Mucosa of descending colon (tissue), 3 donors: ENCODE measurements around the gene NDUFV1. TPM values are rescaled to one million over a fixed set of nuclear protein-coding genes. Genes with fewer than 3 reads are reported as not detected.
"Not testable (repeated sequence)": the region's sequence is repeated elsewhere in the genome, so short reads cannot be mapped to it uniquely, and the experiment has no call there.

Experiments
- ATAC-seq: fragments of 200-7000 bp; cut with Tn5 transposase; one replicate; pipeline ENCODE4 v1.9.1; 2020; ENCODE audit warnings: mild to moderate bottlenecking, moderate library complexity
- DNase-seq, 3 donors: peaks; one replicate each; pipeline ENCODE4 v3.0.0-alpha.2; 2020
- H3K36me3 ChIP-seq: fragments of 200-600 bp; one replicate; pipeline ENCODE4 v1.8.0; 2021; ENCODE audit warnings: low read depth, mild to moderate bottlenecking
- H3K4me1 ChIP-seq: fragments of 200-600 bp; one replicate; pipeline ENCODE4 v1.8.0; 2021; ENCODE audit warnings: low read depth, mild to moderate bottlenecking
- H3K4me3 ChIP-seq: fragments of 200-600 bp; one replicate; pipeline ENCODE4 v1.8.0; 2021; ENCODE audit warnings: mild to moderate bottlenecking
- H3K9me3 ChIP-seq: fragments of 200-600 bp; one replicate; pipeline ENCODE4 v1.8.0; 2021; ENCODE audit warnings: mild to moderate bottlenecking
- CTCF ChIP-seq: fragments of 200-600 bp; IDR thresholded peaks from one replicate; pipeline ENCODE4 v1.8.0; 2022; ENCODE audit warnings: antibody characterized with exemption, mild to moderate bottlenecking
- intact Hi-C, 2 donors: fragments of 100-400 bp; cut with DNase I in 1 of 2; cut with micrococcal nuclease in 1 of 2; formaldehyde crosslinking; loops; one replicate each; pipeline versions ENCODE4 v1.11.0 to v1.11.1; 2022; cut with DNase I, micrococcal nuclease
- total RNA-seq, 3 donors: library from RNA; stranded (reverse); fragmentation: NEBNext Ultra II Directional in 2 of 3; extraction: Animal tissue kit (Norgen Biotek cat#: 25700) in 2 of 3; gene quantifications; one replicate each; pipeline versions ENCODE4 v1.2.1 to v1.2.4, GENCODE V29; 2021 to 2023
- donor health status: DM: no; HTN: no; CAD: no; lungs with moderate emphysema.
- donor health status: DM: no; HTN: no; CAD: no.
- donor health status: DM: no; HTN: yes; CAD: no.

NDUFV1 gene
- total RNA-seq, 3 donors from 2014 or later: 248 to 349 (median 311) TPM

- intact Hi-C loops: no loop called here
- DNase-seq: peak in 1 of 3 donors; percentile 24
Measured at GRCh38 chr11:67652965-67653845, 46.5 kb downstream of the NDUFV1 start.

GRCh38 chr11:67654225-67654624 lies 47.5 kb downstream of the NDUFV1 start:
- DNase-seq: peak in 1 of 3 donors; percentile 16
- Histone ChIP-seq H3K9me3 (no peaks in the 10 kb centered on the region), H3K4me3 (no peak overlapping the region), H3K36me3 (no peaks in the 10 kb centered on the region), H3K4me1 (peaks cover 15% of the 10 kb centered on the region)
- intact Hi-C loops: no loop called here
- no peak for ATAC-seq
- no peak for TF ChIP-seq CTCF

More at GRCh38 chr11:67652965-67653845, 46.5 kb downstream of the NDUFV1 start:
- H3K9me3 ChIP-seq: no peaks in the 10 kb centered on the region
- ATAC-seq: no peak
- no peak for TF ChIP-seq CTCF
- H3K4me3 ChIP-seq: no peak overlapping the region
- peaks cover 15% of the 10 kb centered on the region for H3K4me1 ChIP-seq
- H3K36me3 ChIP-seq: no peaks in the 10 kb centered on the region

GRCh38 chr11:67656278-67656922 lies 49.7 kb downstream of the NDUFV1 start:
- Histone ChIP-seq H3K4me1 (peaks cover 10% of the 10 kb centered on the region), H3K36me3 (no peaks in the 10 kb centered on the region), H3K4me3 (no peak overlapping the region), H3K9me3 (no peaks in the 10 kb centered on the region)
- no peak for ATAC-seq
- no peak for TF ChIP-seq CTCF
- intact Hi-C loops: no loop called here
- no peak for DNase-seq

GRCh38 chr11:67657300-67657699 lies 50.6 kb downstream of the NDUFV1 start:
- peaks cover 7% of the 10 kb centered on the region for H3K4me1 ChIP-seq

GRCh38 chr11:67659651-67660165 lies 53.0 kb downstream of the NDUFV1 start:
- ATAC-seq, H3K9me3 ChIP-seq, H3K4me1 ChIP-seq, H3K4me3 ChIP-seq, intact Hi-C loops, H3K36me3 ChIP-seq: not testable (repeated sequence)
- DNase-seq: peak in 1 of 3 donors; percentile 15

More at GRCh38 chr11:67657300-67657699, 50.6 kb downstream of the NDUFV1 start:
- ATAC-seq (no peak), DNase-seq (no peak)
- Histone ChIP-seq H3K36me3 (no peaks in the 10 kb centered on the region), H3K4me3 (no peak overlapping the region), H3K9me3 (no peaks in the 10 kb centered on the region)
- TF ChIP-seq CTCF: no peak
- intact Hi-C loops: no loop called here

GRCh38 chr11:67660752-67661151 lies 54.0 kb downstream of the NDUFV1 start:
- ATAC-seq, H3K36me3 ChIP-seq, H3K4me3 ChIP-seq, intact Hi-C loops, H3K9me3 ChIP-seq, DNase-seq, H3K4me1 ChIP-seq: not testable (repeated sequence)

Other genes starting within 250 kb of the NDUFV1 start
- gene CLCF1, start 233.3 kb upstream of the NDUFV1 start, total RNA-seq: 1 to 10 TPM; 2.2 to 3.0 (median 2.7) TPM
- 10 to 100 TPM; 27.9 to 39.3 (median 29.1) TPM for gene RAD9A, start 214.9 kb upstream of the NDUFV1 start, total RNA-seq
- gene PPP1CA, start 205.1 kb upstream of the NDUFV1 start, total RNA-seq: 100 to 1,000 TPM; 130 to 239 (median 209) TPM
- 1 to 10 TPM; 5.0 to 8.4 (median 5.3) TPM for gene TBC1D10C, start 202.9 kb upstream of the NDUFV1 start, total RNA-seq
- gene CARNS1, start 191.3 kb upstream of the NDUFV1 start, total RNA-seq: under 1 TPM; 0.26 to 0.89 (median 0.70) TPM
- gene RPS6KB2, start 178.4 kb upstream of the NDUFV1 start, total RNA-seq: 10 to 100 TPM; 43.1 to 51.6 (median 45.4) TPM
- gene PTPRCAP, start 169.3 kb upstream of the NDUFV1 start, total RNA-seq: 10 to 100 TPM in 2 of 3 donors, 1 to 10 TPM in 1; 7.2 to 13.6 (median 10.0) TPM
- gene CORO1B, start 163.5 kb upstream of the NDUFV1 start, total RNA-seq: 100 to 1,000 TPM; 133 to 240 (median 184) TPM
- gene GPR152, start 154.2 kb upstream of the NDUFV1 start, total RNA-seq: not detected
- gene CABP4, start 151.6 kb upstream of the NDUFV1 start, total RNA-seq: 1 to 10 TPM in 2 of 3 donors, under 1 TPM in 1; 0.95 to 1.9 (median 1.2) TPM
- gene TMEM134, start 137.7 kb upstream of the NDUFV1 start, total RNA-seq: 10 to 100 TPM; 44.7 to 82.2 (median 60.9) TPM
- gene AIP, start 123.9 kb upstream of the NDUFV1 start, total RNA-seq: 10 to 100 TPM; 33.7 to 84.9 (median 52.2) TPM
- gene PITPNM1, start 101.6 kb upstream of the NDUFV1 start, total RNA-seq: 100 to 1,000 TPM in 1 of 3 donors, 10 to 100 TPM in 2; 59.6 to 104 (median 83.7) TPM
- gene CDK2AP2, start 98.8 kb upstream of the NDUFV1 start, total RNA-seq: 10 to 100 TPM; 63.5 to 81.3 (median 79.3) TPM
- not detected for gene CABP2, start 83.5 kb upstream of the NDUFV1 start, total RNA-seq
- gene GSTP1, start 23.1 kb upstream of the NDUFV1 start, total RNA-seq: 100 to 1,000 TPM; 284 to 441 (median 325) TPM
- 10 to 100 TPM; 17.3 to 34.6 (median 23.1) TPM for gene NUDT8, start 23.0 kb downstream of the NDUFV1 start, total RNA-seq
- 10 to 100 TPM in 1 of 3 donors, 1 to 10 TPM in 2; 3.7 to 19.1 (median 9.6) TPM for gene TBX10, start 32.8 kb downstream of the NDUFV1 start, total RNA-seq
- 10 to 100 TPM in 2 of 3 donors, 1 to 10 TPM in 1; 3.3 to 14.6 (median 14.1) TPM for gene ACY3, start 43.8 kb downstream of the NDUFV1 start, total RNA-seq
- gene ALDH3B2, start 67.7 kb downstream of the NDUFV1 start, total RNA-seq: under 1 TPM in 2 of 3 donors, not detected in 1; 0.29 to 0.48 TPM